Body of pancreas (tissue), 4 donors: Measurements from ENCODE around the gene MEIS2. TPM values are rescaled to one million over a fixed set of nuclear protein-coding genes. Genes with fewer than 3 reads are reported as not detected.

Experiments used
- ATAC-seq: fragments of 150-250 bp; one replicate; pipeline ENCODE4 v1.9.1; 2016
- DNase-seq, 4 donors: peaks; one replicate each; pipeline ENCODE4 v3.0.0-alpha.2; 2019
- H3K27ac ChIP-seq, 4 donors: fragments of 200-600 bp; sonication (generic); 1 replicate in 3 of 4; 2 replicates in 1 of 4; pipeline versions ENCODE4 v1.5.1 to v1.6.1; 2016 to 2019; ENCODE audit warnings: mild to moderate bottlenecking in 1 of 4, mixed read lengths in 1 of 4, moderate library complexity in 1 of 4
- H3K27me3 ChIP-seq, 2 donors: fragments of 200-600 bp; sonication (generic); one replicate each; pipeline ENCODE4 v1.6.0; 2016; ENCODE audit warnings: mild to moderate bottlenecking in 1 of 2
- H3K36me3 ChIP-seq, 2 donors: fragments of 200-600 bp; sonication (generic); replicated peaks in 1 of 2; 2 replicates each; pipeline ENCODE4 v1.5.1; 2016; ENCODE audit warnings: low read depth in 2 of 2; ENCODE audit not compliant: insufficient read depth in 1 of 2
- H3K4me1 ChIP-seq: fragments of 200-600 bp; sonication (generic); one replicate; pipeline ENCODE4 v1.6.0; 2016
- H3K4me3 ChIP-seq, 2 donors: fragments of 200-600 bp; sonication (generic); 1 replicate in 1 of 2; 2 replicates in 1 of 2; pipeline ENCODE4 v1.5.1; 2016 to 2019
- H3K9me3 ChIP-seq, 3 donors: fragments of 200-600 bp; sonication (generic); 1 replicate in 2 of 3; 2 replicates in 1 of 3; pipeline ENCODE4 v1.5.1; 2016
- POLR2A ChIP-seq, 3 donors: fragments of 450-650 bp; IDR thresholded peaks; one replicate each; pipeline ENCODE4 v1.6.1; 2016; ENCODE audit warnings: antibody characterized with exemption in 3 of 3, mild to moderate bottlenecking in 2 of 3
- WGBS, 2 donors: methylation state at CpG; one replicate each; pipeline ENCODE4 v1.1.5; 2017; 5-methylcytosine and 5-hydroxymethylcytosine counted together
- intact Hi-C: fragments of 100-400 bp; cut with DNase I; formaldehyde crosslinking; loops from one replicate; pipeline ENCODE4 v1.15.1; 2023
- total RNA-seq, 2 donors: library from RNA; depleted of rRNA; stranded (reverse); fragments of >200 nt; gene quantifications; one replicate each; pipeline ENCODE4 v1.1.0, GENCODE V29; 2016
- TF ChIP-seq, protein P1 (sequence below), 7 experiments: fragments of 450-650 bp in 4 of 7; fragments of 200-600 bp in 3 of 7; sonication (generic) in 3 of 7; IDR thresholded peaks; one replicate each; pipeline ENCODE4 v1.5.1; 2016 to 2019; ENCODE audit warnings: antibody characterized with exemption in 7 of 7

Gene MEIS2
- total RNA-seq, 2 donors from 2014 or later = 11.9 to 86.0 TPM

DNA sequence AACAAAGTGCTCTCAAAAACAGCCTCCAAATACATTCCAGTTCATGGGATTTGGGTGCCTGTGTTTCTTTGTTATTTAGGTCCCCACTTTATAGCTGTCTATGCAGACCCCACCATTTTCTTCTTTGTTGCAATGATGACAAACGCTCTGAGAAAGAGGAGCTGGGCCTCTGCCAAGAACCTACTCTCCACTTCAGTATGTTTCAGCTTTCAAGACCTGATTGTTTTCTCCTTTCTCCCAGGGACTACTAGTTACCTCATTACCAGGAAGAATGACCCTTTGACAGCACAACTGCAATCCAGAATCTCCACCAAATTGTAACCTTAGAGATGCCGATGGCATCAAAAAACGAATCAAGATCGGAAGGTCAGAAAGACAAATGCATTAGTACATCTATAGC is 236.8 kb downstream of the MEIS2 start:
- DNase-seq (no peak), ATAC-seq (no peak)
- Histone ChIP-seq H3K4me3 (no peak overlapping the region), H3K4me1 (no peaks in the 10 kb centered on the region), H3K36me3 (no peaks in the 10 kb centered on the region), H3K27ac (no peak overlapping the region), H3K27me3 (no peaks in the 10 kb centered on the region), H3K9me3 (no peaks in the 10 kb centered on the region)
- 74 to 82% methylated on average over 4 of the region's 4 CpGs for WGBS, 2 donors
- intact Hi-C loops = no loop called here
- TF ChIP-seq, protein P1, sequence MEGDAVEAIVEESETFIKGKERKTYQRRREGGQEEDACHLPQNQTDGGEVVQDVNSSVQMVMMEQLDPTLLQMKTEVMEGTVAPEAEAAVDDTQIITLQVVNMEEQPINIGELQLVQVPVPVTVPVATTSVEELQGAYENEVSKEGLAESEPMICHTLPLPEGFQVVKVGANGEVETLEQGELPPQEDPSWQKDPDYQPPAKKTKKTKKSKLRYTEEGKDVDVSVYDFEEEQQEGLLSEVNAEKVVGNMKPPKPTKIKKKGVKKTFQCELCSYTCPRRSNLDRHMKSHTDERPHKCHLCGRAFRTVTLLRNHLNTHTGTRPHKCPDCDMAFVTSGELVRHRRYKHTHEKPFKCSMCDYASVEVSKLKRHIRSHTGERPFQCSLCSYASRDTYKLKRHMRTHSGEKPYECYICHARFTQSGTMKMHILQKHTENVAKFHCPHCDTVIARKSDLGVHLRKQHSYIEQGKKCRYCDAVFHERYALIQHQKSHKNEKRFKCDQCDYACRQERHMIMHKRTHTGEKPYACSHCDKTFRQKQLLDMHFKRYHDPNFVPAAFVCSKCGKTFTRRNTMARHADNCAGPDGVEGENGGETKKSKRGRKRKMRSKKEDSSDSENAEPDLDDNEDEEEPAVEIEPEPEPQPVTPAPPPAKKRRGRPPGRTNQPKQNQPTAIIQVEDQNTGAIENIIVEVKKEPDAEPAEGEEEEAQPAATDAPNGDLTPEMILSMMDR (IDR thresholded peaks at IDR 0.05) = no peak
- no peak for TF ChIP-seq POLR2A (IDR thresholded peaks at IDR 0.05)

DNA sequence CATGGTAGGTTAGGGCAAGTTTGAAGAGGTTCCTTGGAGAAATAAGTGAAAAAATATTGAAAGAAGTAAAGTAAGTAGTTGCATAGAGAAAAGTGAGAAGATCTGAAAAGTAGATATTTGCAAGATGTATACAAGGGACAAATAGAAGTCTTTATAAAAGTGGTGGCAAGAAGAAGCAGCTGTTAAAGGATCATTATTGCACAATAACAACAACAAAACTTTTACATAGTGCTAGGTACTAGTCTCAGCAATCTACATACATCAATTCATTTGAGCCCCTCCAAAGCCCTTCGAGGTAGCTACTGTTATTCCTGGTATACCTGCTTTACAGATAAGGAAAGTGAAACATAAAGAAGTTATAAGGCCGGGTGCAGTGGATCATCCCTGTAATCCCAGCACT is 239.6 kb downstream of the MEIS2 start:
- no peak overlapping the region for H3K27ac ChIP-seq
- no peaks in the 10 kb centered on the region for H3K27me3 ChIP-seq
- H3K4me3 ChIP-seq = no peak overlapping the region
- TF ChIP-seq, protein P1 (IDR thresholded peaks at IDR 0.05) = no peak
- TF ChIP-seq POLR2A (IDR thresholded peaks at IDR 0.05) = no peak
- DNase-seq (no peak), ATAC-seq (no peak)
- 72 to 76% methylated on average over 2 of the region's 2 CpGs for WGBS, 2 donors
- no peaks in the 10 kb centered on the region for H3K36me3 ChIP-seq
- no peaks in the 10 kb centered on the region for H3K4me1 ChIP-seq
- intact Hi-C loops = no loop called here
- no peaks in the 10 kb centered on the region for H3K9me3 ChIP-seq

DNA sequence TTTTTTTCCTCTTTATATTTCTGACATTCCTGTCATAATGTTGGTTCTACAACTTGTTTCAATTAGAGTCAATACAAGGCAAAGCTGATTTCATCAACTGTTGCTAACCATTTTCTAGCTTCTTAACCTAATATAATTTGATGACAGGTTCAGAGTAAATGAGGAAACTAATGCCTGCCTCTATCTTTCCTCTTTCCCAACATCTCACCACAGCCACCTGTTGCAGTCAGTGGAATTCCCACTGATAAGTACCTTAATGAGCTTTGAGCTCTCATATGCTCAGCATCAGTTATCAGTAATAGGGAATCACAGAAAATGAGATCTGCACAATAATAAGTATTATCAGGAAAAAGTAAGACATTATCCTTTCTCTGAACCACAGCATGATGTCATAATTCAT is 241.9 kb downstream of the MEIS2 start:
- no peaks in the 10 kb centered on the region for H3K9me3 ChIP-seq
- H3K27me3 ChIP-seq = no peaks in the 10 kb centered on the region
- TF ChIP-seq, protein P1 (IDR thresholded peaks at IDR 0.05) = no peak
- no peak for TF ChIP-seq POLR2A (IDR thresholded peaks at IDR 0.05)
- no peak overlapping the region for H3K27ac ChIP-seq
- no peak for DNase-seq
- no peaks in the 10 kb centered on the region for H3K36me3 ChIP-seq
- intact Hi-C loops = no loop called here
- H3K4me1 ChIP-seq = no peaks in the 10 kb centered on the region
- no peak overlapping the region for H3K4me3 ChIP-seq
- no peak for ATAC-seq

DNA sequence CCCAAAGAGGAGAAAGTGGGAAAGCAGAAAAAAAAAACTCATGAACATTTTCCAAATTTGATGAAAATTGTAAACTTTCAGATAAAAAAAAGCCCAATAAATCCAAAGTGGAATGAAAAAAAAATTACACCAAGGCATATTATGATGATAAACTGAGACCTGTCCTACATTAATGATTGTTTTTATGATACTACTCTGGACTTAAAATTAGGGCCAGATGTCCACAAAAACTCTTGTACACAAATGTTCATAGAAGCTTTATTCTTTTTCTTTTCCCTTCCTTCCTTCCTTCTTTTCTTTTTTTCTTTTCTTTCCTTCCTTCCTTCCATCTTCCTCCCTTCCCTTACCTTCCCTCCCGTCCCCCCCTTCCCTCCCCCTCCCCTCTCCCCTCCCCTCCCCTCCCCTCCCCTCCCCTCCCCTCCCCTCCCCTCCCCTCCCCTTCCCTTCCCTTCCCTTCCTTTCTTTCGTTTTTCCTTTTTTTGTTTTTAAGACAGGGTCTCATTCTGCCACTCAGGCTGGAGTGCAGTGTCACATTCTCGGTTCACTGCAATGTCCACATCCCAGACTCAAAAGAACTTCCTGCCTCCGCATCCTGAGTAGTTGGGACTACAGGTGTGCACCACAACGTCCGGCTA is 243.9 kb downstream of the MEIS2 start:
- intact Hi-C loops = no loop called here
- Histone ChIP-seq H3K4me3 (no peak overlapping the region), H3K27me3 (no peaks in the 10 kb centered on the region), H3K36me3 (no peaks in the 10 kb centered on the region), H3K27ac (no peak overlapping the region), H3K4me1 (no peaks in the 10 kb centered on the region), H3K9me3 (no peaks in the 10 kb centered on the region)
- TF ChIP-seq, protein P1 (IDR thresholded peaks at IDR 0.05) = no peak
- no peak for TF ChIP-seq POLR2A (IDR thresholded peaks at IDR 0.05)
- DNase-seq (no peak), ATAC-seq (no peak)
- 75 to 88% methylated on average over 5 to 6 of the region's 6 CpGs for WGBS, 2 donors

DNA sequence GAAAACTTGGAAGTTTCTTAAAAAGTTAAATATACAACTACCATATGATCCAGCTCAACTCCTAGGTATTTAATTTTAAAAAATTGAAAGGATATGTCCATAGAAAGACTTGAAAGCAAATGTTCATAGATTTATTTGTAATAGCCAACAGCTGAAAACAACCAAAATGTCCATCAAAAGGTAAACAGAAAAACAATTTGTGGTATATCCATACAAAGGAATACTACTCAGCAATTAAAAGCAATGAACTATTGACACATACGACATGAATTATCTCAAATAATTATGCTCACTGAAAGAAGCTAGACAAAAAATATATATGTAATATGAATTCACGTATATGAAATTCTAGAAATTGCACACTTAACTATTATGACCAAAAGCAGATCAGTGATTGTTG is 249.5 kb downstream of the MEIS2 start:
- no peaks in the 10 kb centered on the region for H3K36me3 ChIP-seq
- no peak for TF ChIP-seq POLR2A (IDR thresholded peaks at IDR 0.05)
- TF ChIP-seq, protein P1 (IDR thresholded peaks at IDR 0.05) = no peak
- no peaks in the 10 kb centered on the region for H3K27me3 ChIP-seq
- no peaks in the 10 kb centered on the region for H3K9me3 ChIP-seq
- intact Hi-C loops = no loop called here
- no peak overlapping the region for H3K4me3 ChIP-seq
- no peak overlapping the region for H3K27ac ChIP-seq
- DNase-seq = no peak
- ATAC-seq = no peak
- 90 to 91% methylated on average over 2 of the region's 2 CpGs for WGBS, 2 donors
- H3K4me1 ChIP-seq = no peaks in the 10 kb centered on the region
